Activated CD8-positive, alpha-beta T cell treated with anti-CD3 and anti-CD28 coated beads for 36 hours (primary cell): ENCODE results near the gene SMPDL3B. TPM values are rescaled to one million over a fixed set of nuclear protein-coding genes. Genes with fewer than 3 reads are reported as not detected.
"Not testable (repeated sequence)": the region's sequence is repeated elsewhere in the genome, so short reads cannot be mapped to it uniquely, and the experiment has no call there.

Experiments
- ATAC-seq: fragments of 200-7000 bp; cut with Tn5 transposase; one replicate; pipeline ENCODE4 v1.10.0; 2021; ENCODE audit warnings: mild to moderate bottlenecking, moderate library complexity
- CTCF ChIA-PET: fragments of 350-600 bp; sonication (Branson Sonifier 250); formaldehyde crosslinking; loops from one replicate; lab custom pipeline; 2021; ENCODE audit warnings: antibody characterized with exemption; lab: Charles Lee
- POLR2A ChIA-PET: fragments of 350-600 bp; sonication (Branson Sonifier 250); formaldehyde crosslinking; loops from one replicate; lab custom pipeline; 2021; ENCODE audit warnings: antibody characterized with exemption; lab: Charles Lee
- DNase-seq: peaks from one replicate; pipeline ENCODE4 v3.0.0-alpha.2; 2020
- H3K27ac Mint-ChIP-seq: one replicate; pipeline ENCODE4 v1.8.0; 2021; ENCODE audit warnings: mild to moderate bottlenecking, mixed read lengths
- H3K27me3 Mint-ChIP-seq: one replicate; pipeline ENCODE4 v1.8.0; 2021; ENCODE audit warnings: mixed read lengths
- H3K36me3 Mint-ChIP-seq: one replicate; pipeline ENCODE4 v1.8.0; 2021; ENCODE audit warnings: low read depth, mixed read lengths
- H3K4me1 Mint-ChIP-seq: one replicate; pipeline ENCODE4 v1.8.0; 2021; ENCODE audit warnings: low read depth, mixed read lengths
- H3K4me3 Mint-ChIP-seq: one replicate; pipeline ENCODE4 v1.8.0; 2021; ENCODE audit warnings: mild to moderate bottlenecking, moderate library complexity, mixed read lengths
- H3K9me3 Mint-ChIP-seq: one replicate; pipeline ENCODE4 v1.8.0; 2021; ENCODE audit warnings: mixed read lengths
- intact Hi-C: fragments of 100-400 bp; cut with micrococcal nuclease; formaldehyde crosslinking; loops from one replicate; pipeline ENCODE4 v1.10.0; 2022
- total RNA-seq, 2 experiments: library from RNA; stranded (reverse); gene quantifications; one replicate each; pipeline ENCODE4 v1.2.3, GENCODE V29; 2021
- TF ChIP-seq, protein P1 (sequence below): fragments of 200-600 bp; IDR thresholded peaks from one replicate; pipeline ENCODE4 v1.8.0; 2022; ENCODE audit warnings: antibody characterized with exemption, mild to moderate bottlenecking

SMPDL3B gene
- total RNA-seq, 2 experiments from 2014 or later: 0.27 to 0.38 TPM

DNA sequence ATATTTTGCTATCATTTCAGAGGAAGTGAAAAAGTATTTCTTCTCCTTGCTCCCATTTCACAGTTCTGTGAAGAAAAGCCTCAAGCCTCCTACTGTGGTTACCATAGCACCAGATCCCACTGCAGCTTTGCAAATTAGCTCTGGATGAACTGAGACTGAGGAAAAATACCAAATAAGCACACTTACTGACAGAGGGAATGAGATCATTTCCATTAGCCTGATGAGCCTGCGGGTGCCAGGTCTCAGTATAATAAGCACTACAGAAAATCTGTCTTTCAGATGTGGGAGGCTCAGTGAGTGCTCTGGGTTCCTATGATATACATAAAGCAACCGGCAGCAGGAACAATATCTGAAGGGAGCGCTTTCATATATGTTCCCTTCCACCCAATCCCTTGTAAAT lies 46.3 kb downstream of the SMPDL3B start:
- Mint-ChIP-seq H3K4me1 (no peaks in the 10 kb centered on the region), H3K27ac (no peak overlapping the region), H3K27me3 (no peaks in the 10 kb centered on the region), H3K36me3 (peaks cover 8% of the 10 kb centered on the region), H3K4me3 (no peak overlapping the region), H3K9me3 (no peaks in the 10 kb centered on the region)
- ATAC-seq: no peak
- no peak for DNase-seq
- intact Hi-C loops: no loop called here
- POLR2A ChIA-PET: interaction anchor here (0.9 kb wide), 1 partner anchor 14 kb away, joined by 4 read pairs; no protein-coding TSS in a partner anchor
- TF ChIP-seq, protein P1, sequence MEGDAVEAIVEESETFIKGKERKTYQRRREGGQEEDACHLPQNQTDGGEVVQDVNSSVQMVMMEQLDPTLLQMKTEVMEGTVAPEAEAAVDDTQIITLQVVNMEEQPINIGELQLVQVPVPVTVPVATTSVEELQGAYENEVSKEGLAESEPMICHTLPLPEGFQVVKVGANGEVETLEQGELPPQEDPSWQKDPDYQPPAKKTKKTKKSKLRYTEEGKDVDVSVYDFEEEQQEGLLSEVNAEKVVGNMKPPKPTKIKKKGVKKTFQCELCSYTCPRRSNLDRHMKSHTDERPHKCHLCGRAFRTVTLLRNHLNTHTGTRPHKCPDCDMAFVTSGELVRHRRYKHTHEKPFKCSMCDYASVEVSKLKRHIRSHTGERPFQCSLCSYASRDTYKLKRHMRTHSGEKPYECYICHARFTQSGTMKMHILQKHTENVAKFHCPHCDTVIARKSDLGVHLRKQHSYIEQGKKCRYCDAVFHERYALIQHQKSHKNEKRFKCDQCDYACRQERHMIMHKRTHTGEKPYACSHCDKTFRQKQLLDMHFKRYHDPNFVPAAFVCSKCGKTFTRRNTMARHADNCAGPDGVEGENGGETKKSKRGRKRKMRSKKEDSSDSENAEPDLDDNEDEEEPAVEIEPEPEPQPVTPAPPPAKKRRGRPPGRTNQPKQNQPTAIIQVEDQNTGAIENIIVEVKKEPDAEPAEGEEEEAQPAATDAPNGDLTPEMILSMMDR: no peak
- CTCF ChIA-PET: interaction anchor here (0.6 to 5.1 kb wide), 3 partner anchors 21 to 124 kb away, joined by 3 to 32 read pairs (median 23); no protein-coding TSS in a partner anchor

GRCh38 chr1:27990920-27991537 lies 56.2 kb downstream of the SMPDL3B start:
- no peaks in the 10 kb centered on the region for H3K27me3 Mint-ChIP-seq
- peaks cover 25% of the 10 kb centered on the region for H3K4me1 Mint-ChIP-seq
- DNase-seq (no peak), ATAC-seq (no peak)
- intact Hi-C loops: no loop called here
- ChIA-PET POLR2A (no interaction called here), CTCF (interaction anchor here (1.2 to 1.4 kb wide), 2 partner anchors 50 to 133 kb away, joined by 3 to 4 read pairs; no protein-coding TSS in a partner anchor)
- H3K27ac Mint-ChIP-seq: no peak overlapping the region
- peaks cover 47% of the 10 kb centered on the region for H3K36me3 Mint-ChIP-seq
- TF ChIP-seq, protein P1: no peak
- H3K9me3 Mint-ChIP-seq: no peaks in the 10 kb centered on the region
- H3K4me3 Mint-ChIP-seq: no peak overlapping the region

GRCh38 chr1:27992276-27992675 lies 57.5 kb downstream of the SMPDL3B start:
- TF ChIP-seq, protein P1: no peak
- CTCF ChIA-PET: interaction anchor here (1.0 to 2.1 kb wide), 6 partner anchors 52 to 219 kb away, joined by 3 to 6 read pairs (median 4); partner anchors contain the start of gene STX12
- POLR2A ChIA-PET: interaction anchor here (0.9 kb wide), 1 partner anchor 10 kb away, joined by 4 read pairs; no protein-coding TSS in a partner anchor
- Mint-ChIP-seq H3K27ac (peak overlapping the region; percentile 82), H3K4me3 (no peak overlapping the region), H3K4me1 (peaks cover 25% of the 10 kb centered on the region), H3K36me3 (peaks cover 51% of the 10 kb centered on the region), H3K27me3 (no peaks in the 10 kb centered on the region), H3K9me3 (no peaks in the 10 kb centered on the region)
- DNase-seq: peak; percentile 60
- peak; percentile 89 for ATAC-seq
- intact Hi-C loops: no loop called here

- CTCF ChIA-PET: interaction anchor here (1.0 to 2.1 kb wide), 7 partner anchors 14 to 216 kb away, joined by 3 to 6 read pairs (median 4); partner anchors contain the start of gene EYA3
- Mint-ChIP-seq H3K27ac (peak overlapping the region; percentile 82), H3K9me3 (no peaks in the 10 kb centered on the region), H3K27me3 (no peaks in the 10 kb centered on the region), H3K4me1 (peaks cover 25% of the 10 kb centered on the region), H3K4me3 (no peak overlapping the region), H3K36me3 (peaks cover 51% of the 10 kb centered on the region)
- TF ChIP-seq, protein P1: no peak
- ATAC-seq: no peak
- DNase-seq: peak; percentile 22
- POLR2A ChIA-PET: interaction anchor here (0.9 kb wide), 1 partner anchor 9 kb away, joined by 4 read pairs; no protein-coding TSS in a partner anchor
- intact Hi-C loops: no loop called here
Measured at GRCh38 chr1:27993241-27993640, 58.4 kb downstream of the SMPDL3B start.

DNA sequence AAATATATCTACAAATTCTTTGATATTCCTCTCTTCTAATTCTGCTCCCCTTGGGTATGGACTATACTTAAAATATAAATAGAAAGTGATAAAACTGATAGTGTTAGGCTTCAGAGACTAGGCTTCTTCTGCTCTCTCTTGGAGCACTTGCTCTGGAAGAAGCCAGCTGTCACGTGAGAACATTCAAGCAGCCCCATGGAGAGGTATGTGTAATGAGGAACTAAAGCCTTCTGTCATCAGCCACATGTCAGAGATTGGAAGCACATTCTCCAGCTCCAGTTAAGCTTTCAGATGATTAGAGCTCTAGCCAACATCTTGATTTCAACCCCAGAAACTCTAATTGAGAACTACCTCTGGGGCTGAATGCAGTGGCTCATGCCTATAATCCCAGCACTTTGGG lies 59.3 kb downstream of the SMPDL3B start:
- intact Hi-C loops: no loop called here
- POLR2A ChIA-PET: no interaction called here
- TF ChIP-seq, protein P1: no peak
- peaks cover 44% of the 10 kb centered on the region for H3K36me3 Mint-ChIP-seq
- H3K27ac Mint-ChIP-seq: no peak overlapping the region
- no peak for ATAC-seq
- no peak overlapping the region for H3K4me3 Mint-ChIP-seq
- H3K4me1 Mint-ChIP-seq: peaks cover 25% of the 10 kb centered on the region
- no peaks in the 10 kb centered on the region for H3K9me3 Mint-ChIP-seq
- H3K27me3 Mint-ChIP-seq: no peaks in the 10 kb centered on the region
- no peak for DNase-seq
- CTCF ChIA-PET: interaction anchor here (0.6 to 2.1 kb wide), 6 partner anchors 12 to 215 kb away, joined by 3 to 6 read pairs (median 4); partner anchors contain the start of gene EYA3

- ChIA-PET CTCF (interaction anchor here (0.6 to 2.5 kb wide), 6 partner anchors 11 to 215 kb away, joined by 3 to 6 read pairs (median 4); partner anchors contain the start of gene EYA3), POLR2A (interaction anchor here (1.5 kb wide), 1 partner anchor 13 kb away, joined by 4 read pairs; no protein-coding TSS in a partner anchor)
- ATAC-seq, intact Hi-C loops, H3K4me3 Mint-ChIP-seq, H3K9me3 Mint-ChIP-seq, H3K27me3 Mint-ChIP-seq, DNase-seq, H3K27ac Mint-ChIP-seq: not testable (repeated sequence)
- peaks cover 25% of the 10 kb centered on the region for H3K4me1 Mint-ChIP-seq
- peaks cover 42% of the 10 kb centered on the region for H3K36me3 Mint-ChIP-seq
Measured at GRCh38 chr1:27994526-27994925, 59.7 kb downstream of the SMPDL3B start.
